HCT116 (cell line): ENCODE results near the gene ARHGAP40.

Source experiments
- CTCF ChIP-seq, 3 experiments: fragments of 200-600 bp in 1 of 3; sonication (generic) in 1 of 3; IDR thresholded peaks in 2 of 3; conservative IDR thresholded peaks in 1 of 3; 2 replicates each; pipeline ENCODE4 v1.5.1; 2012 to 2017; ENCODE audit warnings: low read depth in 2 of 3, low read length in 2 of 3, antibody characterized with exemption in 1 of 3, borderline replicate concordance in 1 of 3, control low read depth in 1 of 3, mild to moderate bottlenecking in 1 of 3, mixed read lengths in 1 of 3, mixed run types in 1 of 3, moderate library complexity in 1 of 3; ENCODE audit not compliant: insufficient read depth in 1 of 3
- EZH2 ChIP-seq: fragments of 200-600 bp; sonication (generic); IDR thresholded peaks from 2 replicates; pipeline ENCODE4 v1.6.1; 2017; ENCODE audit warnings: antibody characterized with exemption, mixed run types
- EZH2phosphoT487 ChIP-seq: fragments of 200-600 bp; IDR thresholded peaks from 2 replicates; pipeline ENCODE4 v1.6.1; 2018; ENCODE audit warnings: antibody characterized with exemption, borderline replicate concordance
- POLR2A ChIP-seq: IDR thresholded peaks from 2 replicates; pipeline ENCODE4 v1.7.0; 2011; ENCODE audit warnings: borderline replicate concordance; ENCODE audit not compliant: insufficient read depth, insufficient read length; ENCODE audit errors: extremely low read depth
- POLR2AphosphoS5 ChIP-seq: IDR thresholded peaks from 2 replicates; pipeline ENCODE4 v1.6.1; 2011; ENCODE audit warnings: mild to moderate bottlenecking, low read depth, low read length, moderate library complexity
- RAD21 ChIP-seq: IDR thresholded peaks from 2 replicates; pipeline ENCODE4 v1.6.1; 2012; ENCODE audit warnings: low read depth, mild to moderate bottlenecking
- SRF ChIP-seq: IDR thresholded peaks from 2 replicates; pipeline ENCODE4 v1.6.1; 2012; ENCODE audit warnings: low read depth
- YY1 ChIP-seq: IDR thresholded peaks from 2 replicates; pipeline ENCODE4 v1.6.1; 2011; ENCODE audit warnings: low read length, low read depth, moderate library complexity, mild to moderate bottlenecking; ENCODE audit not compliant: insufficient replicate concordance; ENCODE audit errors: extremely low read depth
- ZBTB33 ChIP-seq: IDR thresholded peaks from 2 replicates; pipeline ENCODE4 v1.6.1; 2011; ENCODE audit warnings: mild to moderate bottlenecking, low read length, moderate library complexity; ENCODE audit not compliant: insufficient replicate concordance; ENCODE audit errors: extremely low read depth
- ZNF274 ChIP-seq: fragments of 200-500 bp; sonication (Bioruptor generic); IDR thresholded peaks from 2 replicates; pipeline ENCODE4 v1.6.1; 2014; ENCODE audit warnings: mild to moderate bottlenecking, low read depth, low read length, inconsistent platforms

- TF ChIP-seq POLR2AphosphoS5 (no peak), EZH2 (no peak), CTCF (IDR thresholded peaks at IDR 0.05 in 2 of 3, conservative IDR thresholded peaks at IDR 0.05 in 1 of 3; ENCODE audit: borderline replicate concordance in 1 of 3, insufficient read depth in 1 of 3, low read depth in 2 of 3, low read length in 2 of 3) (no peak), POLR2A (no peak), ZNF274 (no peak), SRF (no peak), ZBTB33 (no peak), EZH2phosphoT487 (no peak), RAD21 (no peak), YY1 (no peak)
Measured at GRCh38 chr20:38676576-38676975, 75.0 kb downstream of the ARHGAP40 start.
